SK-N-SH treated with all-trans-retinoic acid at 6 μM for 48 hours (cell line): Measurements from ENCODE around the gene EIF6.

Experiments
- ATAC-seq: fragments of 200-7000 bp; cut with Tn5 transposase; 3 replicates; pipeline ENCODE4 v1.9.1; 2020; ENCODE audit warnings: mild to moderate bottlenecking, moderate library complexity
- ARNTL ChIP-seq: fragments of 450-650 bp; formaldehyde crosslinking; IDR thresholded peaks from 2 replicates; pipeline ENCODE4 v1.5.0; 2020; ENCODE audit warnings: low read depth, mild to moderate bottlenecking, moderate library complexity, borderline replicate concordance
- BACH2 ChIP-seq: fragments of 250-450 bp; sonication (Bioruptor Pico); IDR thresholded peaks from 2 replicates; pipeline ENCODE4 v1.9.0; 2021; ENCODE audit warnings: mild to moderate bottlenecking, borderline replicate concordance
- CREB5 ChIP-seq: fragments of 250-450 bp; sonication (Bioruptor Pico); IDR thresholded peaks from 2 replicates; pipeline ENCODE4 v1.5.1; 2020; ENCODE audit warnings: low read depth, mild to moderate bottlenecking, moderate library complexity
- CSDC2 ChIP-seq: fragments of 250-450 bp; sonication (Bioruptor Pico); IDR thresholded peaks from 2 replicates; pipeline ENCODE4 v1.5.0; 2020; ENCODE audit warnings: mild to moderate bottlenecking, moderate library complexity
- CSRNP3 ChIP-seq: fragments of 250-450 bp; sonication (Bioruptor Pico); IDR thresholded peaks from 2 replicates; pipeline ENCODE4 v1.5.1; 2021; ENCODE audit warnings: mild to moderate bottlenecking, moderate library complexity
- ESRRG ChIP-seq: fragments of 250-450 bp; sonication (Bioruptor Pico); IDR thresholded peaks from 2 replicates; pipeline ENCODE4 v1.6.1; 2021; ENCODE audit warnings: mild to moderate bottlenecking
- GLIS3 ChIP-seq: fragments of 250-450 bp; sonication (Bioruptor Pico); IDR thresholded peaks from 2 replicates; pipeline ENCODE4 v1.5.0; 2020; ENCODE audit warnings: mild to moderate bottlenecking, moderate library complexity
- ISL1 ChIP-seq: fragments of 250-450 bp; sonication (Bioruptor Pico); IDR thresholded peaks from 2 replicates; pipeline ENCODE4 v2.1.2; 2022; ENCODE audit warnings: mild to moderate bottlenecking, moderate library complexity
- OSR1 ChIP-seq: fragments of 250-450 bp; sonication (Bioruptor Pico); IDR thresholded peaks from 2 replicates; pipeline ENCODE4 v1.8.0; 2022; ENCODE audit warnings: moderate library complexity, mild to moderate bottlenecking, inconsistent platforms
- PATZ1 ChIP-seq: fragments of 250-450 bp; sonication (Bioruptor Pico); IDR thresholded peaks from 2 replicates; pipeline ENCODE4 v1.8.0; 2020; ENCODE audit warnings: mild to moderate bottlenecking, moderate library complexity, borderline replicate concordance
- POU6F1 ChIP-seq: fragments of 250-450 bp; sonication (Bioruptor Pico); IDR thresholded peaks from 2 replicates; pipeline ENCODE4 v1.8.0; 2021; ENCODE audit warnings: low read depth, mild to moderate bottlenecking, moderate library complexity, borderline replicate concordance
- PPARA ChIP-seq: fragments of 250-450 bp; sonication (Bioruptor Pico); IDR thresholded peaks from 2 replicates; pipeline ENCODE4 v1.5.0; 2020; ENCODE audit warnings: mild to moderate bottlenecking, borderline replicate concordance
- RARB ChIP-seq: fragments of 250-450 bp; sonication (Bioruptor Pico); IDR thresholded peaks from 2 replicates; pipeline ENCODE4 v1.8.0; 2021; ENCODE audit warnings: mild to moderate bottlenecking, moderate library complexity
- SNAI2 ChIP-seq: fragments of 250-450 bp; sonication (Bioruptor Pico); IDR thresholded peaks from 2 replicates; pipeline ENCODE4 v1.5.0; 2020; ENCODE audit warnings: mild to moderate bottlenecking, moderate library complexity
- TCF4 ChIP-seq: fragments of 250-450 bp; sonication (Bioruptor Pico); IDR thresholded peaks from 2 replicates; pipeline ENCODE4 v1.8.0; 2021; ENCODE audit warnings: mild to moderate bottlenecking, moderate library complexity, borderline replicate concordance
- TOX ChIP-seq: fragments of 250-450 bp; sonication (Bioruptor Pico); IDR thresholded peaks from 2 replicates; pipeline ENCODE4 v1.8.0; 2021; ENCODE audit warnings: mild to moderate bottlenecking, moderate library complexity, borderline replicate concordance
- ZC3H10 ChIP-seq: fragments of 250-450 bp; sonication (Bioruptor Pico); IDR thresholded peaks from 2 replicates; pipeline ENCODE4 v1.5.1; 2021; ENCODE audit warnings: mild to moderate bottlenecking, moderate library complexity
- ZFP3 ChIP-seq: fragments of 250-450 bp; sonication (Bioruptor Pico); IDR thresholded peaks from 2 replicates; pipeline ENCODE4 v1.5.0; 2020; ENCODE audit warnings: mild to moderate bottlenecking, moderate library complexity
- ZFP30 ChIP-seq: fragments of 450-650 bp; formaldehyde crosslinking; IDR thresholded peaks from 2 replicates; pipeline ENCODE4 v1.5.0; 2022; ENCODE audit warnings: mild to moderate bottlenecking, moderate library complexity
- ZNF565 ChIP-seq: fragments of 450-650 bp; formaldehyde crosslinking; conservative IDR thresholded peaks from 2 replicates; pipeline ENCODE4 v1.5.0; 2020; ENCODE audit warnings: low read depth, mild to moderate bottlenecking, moderate library complexity
- ZNF70 ChIP-seq: fragments of 450-650 bp; formaldehyde crosslinking; IDR thresholded peaks from 2 replicates; pipeline ENCODE4 v1.5.0; 2020; ENCODE audit warnings: mild to moderate bottlenecking, moderate library complexity
- ZNF8 ChIP-seq: fragments of 450-650 bp; formaldehyde crosslinking; IDR thresholded peaks from 2 replicates; pipeline ENCODE4 v1.5.0; 2020; ENCODE audit warnings: mild to moderate bottlenecking, moderate library complexity
- TF ChIP-seq, protein P1 (sequence below): fragments of 250-450 bp; sonication (Bioruptor Pico); IDR thresholded peaks from 2 replicates; pipeline ENCODE4 v1.5.0; 2020; ENCODE audit warnings: mild to moderate bottlenecking, moderate library complexity

EIF6 gene

DNA sequence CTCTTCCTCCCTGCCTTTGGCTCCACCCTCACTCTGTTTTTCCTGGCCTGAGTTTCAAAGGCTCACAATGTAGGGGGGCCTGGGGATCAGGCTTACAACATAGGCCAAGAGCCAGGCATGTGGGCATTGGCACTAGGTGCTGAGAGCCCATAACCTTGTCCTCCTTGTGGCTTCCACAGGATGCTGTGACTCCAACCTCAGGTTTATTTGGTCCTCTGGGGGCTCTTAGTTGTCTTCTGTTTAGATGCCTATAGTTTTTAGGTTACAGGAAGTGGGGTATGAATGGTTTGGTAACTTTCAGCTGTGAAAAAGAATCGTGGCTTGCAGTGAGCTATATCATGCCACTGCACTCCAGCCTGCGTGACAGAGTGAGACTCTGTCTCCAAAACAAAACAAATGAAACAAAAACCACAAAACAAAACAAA is 32.5 kb downstream of the EIF6 start:
- ATAC-seq = no peak
- TF ChIP-seq BACH2 (CRISPR knock-in tag) = no peak
- TF ChIP-seq ZFP3 (CRISPR knock-in tag) = no peak
- TF ChIP-seq, protein P1, sequence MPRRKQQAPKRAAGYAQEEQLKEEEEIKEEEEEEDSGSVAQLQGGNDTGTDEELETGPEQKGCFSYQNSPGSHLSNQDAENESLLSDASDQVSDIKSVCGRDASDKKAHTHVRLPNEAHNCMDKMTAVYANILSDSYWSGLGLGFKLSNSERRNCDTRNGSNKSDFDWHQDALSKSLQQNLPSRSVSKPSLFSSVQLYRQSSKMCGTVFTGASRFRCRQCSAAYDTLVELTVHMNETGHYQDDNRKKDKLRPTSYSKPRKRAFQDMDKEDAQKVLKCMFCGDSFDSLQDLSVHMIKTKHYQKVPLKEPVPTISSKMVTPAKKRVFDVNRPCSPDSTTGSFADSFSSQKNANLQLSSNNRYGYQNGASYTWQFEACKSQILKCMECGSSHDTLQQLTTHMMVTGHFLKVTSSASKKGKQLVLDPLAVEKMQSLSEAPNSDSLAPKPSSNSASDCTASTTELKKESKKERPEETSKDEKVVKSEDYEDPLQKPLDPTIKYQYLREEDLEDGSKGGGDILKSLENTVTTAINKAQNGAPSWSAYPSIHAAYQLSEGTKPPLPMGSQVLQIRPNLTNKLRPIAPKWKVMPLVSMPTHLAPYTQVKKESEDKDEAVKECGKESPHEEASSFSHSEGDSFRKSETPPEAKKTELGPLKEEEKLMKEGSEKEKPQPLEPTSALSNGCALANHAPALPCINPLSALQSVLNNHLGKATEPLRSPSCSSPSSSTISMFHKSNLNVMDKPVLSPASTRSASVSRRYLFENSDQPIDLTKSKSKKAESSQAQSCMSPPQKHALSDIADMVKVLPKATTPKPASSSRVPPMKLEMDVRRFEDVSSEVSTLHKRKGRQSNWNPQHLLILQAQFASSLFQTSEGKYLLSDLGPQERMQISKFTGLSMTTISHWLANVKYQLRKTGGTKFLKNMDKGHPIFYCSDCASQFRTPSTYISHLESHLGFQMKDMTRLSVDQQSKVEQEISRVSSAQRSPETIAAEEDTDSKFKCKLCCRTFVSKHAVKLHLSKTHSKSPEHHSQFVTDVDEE (CRISPR knock-in tag) = no peak
- no peak for TF ChIP-seq CSRNP3 (CRISPR knock-in tag)
- no peak for TF ChIP-seq ESRRG (CRISPR knock-in tag)
- no peak for TF ChIP-seq ZNF70
- TF ChIP-seq CREB5 = no peak
- TF ChIP-seq ZNF565 (CRISPR knock-in tag) = no peak
- no peak for TF ChIP-seq ZNF8 (CRISPR knock-in tag)
- TF ChIP-seq OSR1 = no peak
- no peak for TF ChIP-seq SNAI2
- TF ChIP-seq TOX (CRISPR knock-in tag) = no peak
- TF ChIP-seq PPARA (CRISPR knock-in tag) = no peak
- TF ChIP-seq PATZ1 (CRISPR knock-in tag) = no peak
- TF ChIP-seq GLIS3 (CRISPR knock-in tag) = no peak
- TF ChIP-seq RARB = no peak
- TF ChIP-seq CSDC2 (CRISPR knock-in tag) = no peak

- no peak for ATAC-seq
- TF ChIP-seq BACH2 (CRISPR knock-in tag) (no peak), ARNTL (no peak), OSR1 (no peak), ZFP30 (CRISPR knock-in tag) (no peak), ZC3H10 (CRISPR knock-in tag) (no peak), ZNF565 (CRISPR knock-in tag) (no peak), ESRRG (CRISPR knock-in tag) (no peak), ZNF70 (no peak), ZNF8 (CRISPR knock-in tag) (no peak), TCF4 (no peak), CSDC2 (CRISPR knock-in tag) (no peak), ISL1 (CRISPR knock-in tag) (no peak), GLIS3 (CRISPR knock-in tag) (no peak), PATZ1 (CRISPR knock-in tag) (no peak), CREB5 (no peak), CSRNP3 (CRISPR knock-in tag) (no peak), POU6F1 (CRISPR knock-in tag) (no peak)
- TF ChIP-seq, protein P1 (CRISPR knock-in tag) = no peak
Measured at GRCh38 chr20:35251613-35251940, 33.0 kb downstream of the EIF6 start.
